Skin of body (tissue), 2 donors: Measurements from ENCODE around the gene KPNA2. TPM values are rescaled to one million over a fixed set of nuclear protein-coding genes. Genes with fewer than 3 reads are reported as not detected.
"Not testable (repeated sequence)": the region's sequence is repeated elsewhere in the genome, so short reads cannot be mapped to it uniquely, and the experiment has no call there.

Source experiments
- DNase-seq: peaks from one replicate; lab custom pipeline; 2025; lab: John Stamatoyannopoulos, UW
- total RNA-seq: library from RNA; depleted of rRNA; stranded (reverse); fragments of >200 nt; gene quantifications from one replicate; pipeline ENCODE4 v1.2.3, GENCODE V29; 2014

KPNA2 gene
- total RNA-seq: 29.9 TPM

GRCh38 chr17:68035523-68036303 lies at the start of gene KPNA2:
TSS of gene KPNA2 (plus strand) at chr17:68035735. CDS start at chr17:68037133, 1,398 bp downstream.
- peak; percentile 98 for DNase-seq

- no peak for DNase-seq
These were observed 44.6 kb upstream of the KPNA2 start for GRCh38 chr17:67990909-67991308.

- DNase-seq: peak; percentile 56
These were observed 42.9 kb upstream of the KPNA2 start for GRCh38 chr17:67992548-67993152.

GRCh38 chr17:67993153-67993997 lies 42.2 kb upstream of the KPNA2 start:
- peak; percentile 77 for DNase-seq

GRCh38 chr17:67993998-67994361 lies 41.6 kb upstream of the KPNA2 start:
- no peak for DNase-seq

- peak; percentile 49 for DNase-seq
These were observed 40.5 kb upstream of the KPNA2 start for GRCh38 chr17:67994817-67995569.

- no peak for DNase-seq
These were observed 39.8 kb upstream of the KPNA2 start for GRCh38 chr17:67995570-67996263.

- peak; percentile 30 for DNase-seq
These were observed 39.0 kb upstream of the KPNA2 start, which contains the start of gene C17orf58 for GRCh38 chr17:67996301-67997171. TSS of gene C17orf58 (minus strand) at chr17:67996469. CDS start at chr17:67996198, 271 bp downstream.

GRCh38 chr17:67998466-67998865 lies 37.1 kb upstream of the KPNA2 start:
- DNase-seq: no peak

- DNase-seq: no peak
These were observed 36.1 kb upstream of the KPNA2 start for GRCh38 chr17:67999291-67999911.

GRCh38 chr17:68004201-68004600 lies 31.3 kb upstream of the KPNA2 start:
- DNase-seq: no peak

GRCh38 chr17:68006797-68007196 lies 28.7 kb upstream of the KPNA2 start:
- DNase-seq: peak; percentile 43

GRCh38 chr17:68011199-68011665 lies 24.3 kb upstream of the KPNA2 start:
- no peak for DNase-seq

- DNase-seq: no peak
These were observed 22.1 kb upstream of the KPNA2 start for GRCh38 chr17:68013385-68013784.

GRCh38 chr17:68015081-68015723 lies 20.3 kb upstream of the KPNA2 start:
- DNase-seq: no peak

GRCh38 chr17:68016838-68017237 lies 18.7 kb upstream of the KPNA2 start:
- no peak for DNase-seq

- not testable (repeated sequence) for DNase-seq
These were observed 17.0 kb upstream of the KPNA2 start for GRCh38 chr17:68018493-68018892.

GRCh38 chr17:68019336-68019674 lies 16.2 kb upstream of the KPNA2 start:
- no peak for DNase-seq
